A549 (cell line): ENCODE measurements around the gene SLC28A1. TPM values are rescaled to one million over a fixed set of nuclear protein-coding genes. Genes with fewer than 3 reads are reported as not detected.

Experiments
- ATAC-seq, 2 experiments: fragments of 200-7000 bp in 1 of 2; fragments of >200 bp in 1 of 2; cut with Nextera tagmentation in 1 of 2; cut with Tn5 transposase in 1 of 2; 3 replicates each; pipeline versions ENCODE4 v1.8.0 to v1.9.1; 2018 to 2020; ENCODE audit warnings: mild to moderate bottlenecking in 1 of 2, moderate library complexity in 1 of 2
- CTCF ChIA-PET: fragments of 300-600 bp; sonication (Branson Sonifier 250); formaldehyde crosslinking; extraction: SDS; loops from one replicate; lab custom pipeline; 2021; ENCODE audit warnings: antibody characterized with exemption, inconsistent platforms; lab: Yijun Ruan, JAX
- POLR2A ChIA-PET: fragments of 350-600 bp; formaldehyde crosslinking; extraction: SDS; loops from one replicate; lab custom pipeline; 2021; ENCODE audit warnings: antibody characterized with exemption, inconsistent platforms; lab: Yijun Ruan, JAX
- DNase-seq, 2 experiments: peaks; one replicate each; pipeline versions ENCODE4 v3.0.0 to v3.0.0-alpha.2; 2011 to 2016; ENCODE audit warnings: low read depth in 1 of 2, low spot score in 1 of 2
- FAIRE-seq: peaks from 2 replicates; lab custom pipeline; 2011; peaks lifted over from hg19 to GRCh38; lab: Jason Lieb, UNC
- H3K27ac ChIP-seq, 2 experiments: fragments of >200 bp; sonication (Bioruptor Twin); formaldehyde crosslinking; 3 replicates each; pipeline ENCODE4 v1.5.1; 2016 to 2017
- H3K4me1 ChIP-seq: fragments of >200 bp; sonication (Bioruptor Twin); formaldehyde crosslinking; 3 replicates; pipeline ENCODE4 v1.6.1; 2016
- H3K4me2 ChIP-seq: fragments of >200 bp; sonication (Bioruptor Twin); formaldehyde crosslinking; 3 replicates; pipeline ENCODE4 v1.6.1; 2016
- H3K4me3 ChIP-seq: fragments of >200 bp; sonication (Bioruptor Twin); formaldehyde crosslinking; 3 replicates; pipeline ENCODE4 v1.5.1; 2016
- H3K9me3 ChIP-seq: fragments of >200 bp; sonication (Bioruptor Twin); formaldehyde crosslinking; 3 replicates; pipeline ENCODE4 v1.6.1; 2016
- BHLHE40 ChIP-seq: IDR thresholded peaks from 2 replicates; pipeline ENCODE4 v1.6.1; 2012; ENCODE audit warnings: low read depth, low read length, inconsistent platforms
- CBX2 ChIP-seq: fragments of 200-600 bp; sonication (generic); IDR thresholded peaks from 2 replicates; pipeline ENCODE4 v1.6.1; 2016; ENCODE audit warnings: low read depth, mild to moderate bottlenecking, borderline replicate concordance
- CHD4 ChIP-seq: fragments of 200-600 bp; sonication (generic); IDR thresholded peaks from 2 replicates; pipeline ENCODE4 v1.6.1; 2016; ENCODE audit warnings: antibody characterized with exemption, mild to moderate bottlenecking, borderline replicate concordance
- E2F6 ChIP-seq: IDR thresholded peaks from 2 replicates; pipeline ENCODE4 v1.6.1; 2012; ENCODE audit warnings: low read depth, borderline replicate concordance
- EHMT2 ChIP-seq: fragments of 200-600 bp; sonication (generic); IDR thresholded peaks from 2 replicates; pipeline ENCODE4 v1.6.1; 2016; ENCODE audit warnings: antibody characterized with exemption, low read depth, mild to moderate bottlenecking, moderate library complexity
- ELK1 ChIP-seq: fragments of 150-350 bp; IDR thresholded peaks from 2 replicates; pipeline ENCODE4 v1.6.1; 2014; ENCODE audit warnings: low read depth, mild to moderate bottlenecking, low read length
- ESRRA ChIP-seq: fragments of 150-350 bp; IDR thresholded peaks from 2 replicates; pipeline ENCODE4 v1.6.1; 2014; ENCODE audit warnings: mild to moderate bottlenecking, low read length, borderline replicate concordance
- FOSB ChIP-seq: fragments of 250-450 bp; sonication (Bioruptor Pico); IDR thresholded peaks from 2 replicates; pipeline ENCODE4 v1.5.0; 2020; ENCODE audit warnings: mild to moderate bottlenecking, moderate library complexity
- JUNB ChIP-seq: fragments of >200 bp; sonication (Bioruptor Twin); formaldehyde crosslinking; IDR thresholded peaks from 2 replicates; pipeline ENCODE4 v1.6.1; 2016
- KDM5A ChIP-seq: fragments of 200-600 bp; sonication (generic); IDR thresholded peaks from 2 replicates; pipeline ENCODE4 v1.6.1; 2016; ENCODE audit warnings: antibody characterized with exemption, mild to moderate bottlenecking
- MAX ChIP-seq: IDR thresholded peaks from 2 replicates; pipeline ENCODE4 v1.6.1; 2012
- MAZ ChIP-seq: fragments of 150-350 bp; IDR thresholded peaks from 2 replicates; pipeline ENCODE4 v1.6.1; 2014; ENCODE audit warnings: antibody characterized with exemption, low read depth, low read length, borderline replicate concordance
- NR3C1 ChIP-seq: fragments of >200 bp; sonication (Bioruptor Twin); formaldehyde crosslinking; IDR thresholded peaks from 3 replicates; pipeline ENCODE4 v1.6.1; 2017
- RARB ChIP-seq: fragments of 250-450 bp; sonication (Bioruptor Pico); IDR thresholded peaks from 2 replicates; pipeline ENCODE4 v1.8.0; 2021; ENCODE audit warnings: mild to moderate bottlenecking, moderate library complexity
- REST ChIP-seq: fragments of 200-600 bp; sonication (generic); IDR thresholded peaks from 2 replicates; pipeline ENCODE4 v1.6.1; 2016; ENCODE audit warnings: antibody characterized with exemption, mild to moderate bottlenecking, moderate library complexity
- RNF2 ChIP-seq: fragments of 200-600 bp; sonication (generic); IDR thresholded peaks from 2 replicates; pipeline ENCODE4 v1.6.1; 2016; ENCODE audit warnings: low read depth, mild to moderate bottlenecking, antibody characterized with exemption, moderate library complexity, borderline replicate concordance
- SMC3 ChIP-seq: fragments of >200 bp; sonication (Bioruptor Twin); formaldehyde crosslinking; IDR thresholded peaks from 3 replicates; pipeline ENCODE4 v1.6.1; 2018; ENCODE audit warnings: inconsistent platforms
- SREBF2 ChIP-seq: fragments of 450-650 bp; IDR thresholded peaks from 2 replicates; pipeline ENCODE4 v1.6.1; 2014; ENCODE audit warnings: mild to moderate bottlenecking, moderate library complexity
- ZFP36 ChIP-seq: fragments of 450-650 bp; IDR thresholded peaks from 2 replicates; pipeline ENCODE4 v1.6.1; 2014; ENCODE audit warnings: borderline replicate concordance; ENCODE audit not compliant: partially characterized antibody
- WGBS: methylation state at CpG from one replicate; pipeline ENCODE4 v1.1.6; 2017; ENCODE audit errors: missing lambda C conversion rate; 5-methylcytosine and 5-hydroxymethylcytosine counted together
- polyA plus RNA-seq, 4 experiments: library from polyadenylated mRNA; depleted of rRNA in 3 of 4; stranded (reverse); fragments of >200 nt; fragmentation: RNase III in 1 of 4; extraction: RNeasy Plus Mini Kit Qiagen cat#74134 plus additional on column Dnase treatment in 1 of 4; gene quantifications; 2 replicates in 3 of 4; 3 replicates in 1 of 4; pipeline ENCODE4 v1.2.3, GENCODE V29; 2011 to 2017

SLC28A1 gene
- polyA plus RNA-seq, 2 of the 4 experiments (the other 2 are of a cell fraction), result 0.06 to 0.13 TPM

GRCh38 chr15:84888639-84889038 lies 4.2 kb downstream of the SLC28A1 start:
- Histone ChIP-seq H3K4me3 (no peak overlapping the region), H3K4me2 (no peak overlapping the region), H3K27ac (peak overlapping the region in 1 of 2 experiments; percentile 32; a peak in 2 of 6 replicates), H3K4me1 (no peaks in the 10 kb centered on the region; the same call in 2 of the 3 replicates), H3K9me3 (no peaks in the 10 kb centered on the region)
- POLR2A ChIA-PET, result no interaction called here
- no peak for FAIRE-seq
- DNase-seq, result no peak
- TF ChIP-seq NR3C1, result no peak
- no peak for TF ChIP-seq ZFP36
- no peak for TF ChIP-seq EHMT2
- no peak for TF ChIP-seq MAZ
- no peak for TF ChIP-seq JUNB
- TF ChIP-seq KDM5A, result no peak
- TF ChIP-seq FOSB (CRISPR knock-in tag), result no peak
- TF ChIP-seq ESRRA, result no peak
- no peak for TF ChIP-seq BHLHE40
- TF ChIP-seq SREBF2, result no peak
- TF ChIP-seq ELK1, result no peak
- no peak for TF ChIP-seq RNF2
- no peak for TF ChIP-seq RARB (CRISPR knock-in tag)
- no peak for TF ChIP-seq SMC3
- no peak for TF ChIP-seq CHD4
- TF ChIP-seq E2F6, result no peak
- no peak for TF ChIP-seq CBX2
- no peak for ATAC-seq
- CTCF ChIA-PET, result interaction anchor here (1.5 kb wide), 1 partner anchor 11 kb away, joined by 13 read pairs; no protein-coding TSS in a partner anchor
- 87% methylated on average over 17 of the region's 17 CpGs for WGBS

GRCh38 chr15:84889313-84889990 lies 5.0 kb downstream of the SLC28A1 start:
- WGBS, result 89% methylated on average over 8 of the region's 8 CpGs
- Histone ChIP-seq H3K4me1 (no peaks in the 10 kb centered on the region), H3K4me3 (no peak overlapping the region), H3K9me3 (no peaks in the 10 kb centered on the region), H3K4me2 (no peak overlapping the region), H3K27ac (peak overlapping the region in 1 of 2 experiments; percentile 60; a peak in 3 of 6 replicates)
- TF ChIP-seq MAX (no peak), REST (no peak), FOSB (CRISPR knock-in tag) (no peak)
- ATAC-seq (no peak), FAIRE-seq (no peak), DNase-seq (no peak)
- POLR2A ChIA-PET, result no interaction called here
- CTCF ChIA-PET, result interaction anchor here (1.5 kb wide), 1 partner anchor 12 kb away, joined by 13 read pairs; no protein-coding TSS in a partner anchor
